NCI-H128 (cell line): Measurements from ENCODE around the gene CFAP299.
A peak's percentile ranks its signal among the peaks of the same experiment; 100 is the strongest.

Source experiments
- DNase-seq: peaks from one replicate; lab custom pipeline; 2025; ENCODE audit not compliant: unreplicated experiment; lab: John Stamatoyannopoulos, UW

The CFAP299 gene

DNA sequence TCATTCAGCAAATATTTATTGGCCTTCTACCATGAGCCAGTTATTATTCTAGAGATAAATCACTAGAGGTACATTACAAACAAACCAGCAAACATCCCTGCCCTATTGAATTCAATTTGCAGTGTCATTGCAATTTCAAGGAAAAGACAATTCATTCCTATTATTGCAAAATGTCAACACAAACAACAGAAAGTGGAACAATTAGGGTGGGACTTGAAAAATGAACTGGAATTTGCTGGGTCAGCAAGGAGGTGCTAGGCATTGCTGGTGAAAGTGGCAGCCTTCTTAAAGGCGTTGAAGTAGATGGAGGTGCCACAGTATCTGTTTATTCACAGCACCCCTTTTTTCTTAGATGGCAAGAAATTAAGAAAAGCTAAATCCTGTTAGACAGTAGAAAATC lies 470.9 kb downstream of the CFAP299 start:
- DNase-seq, result no peak

DNA sequence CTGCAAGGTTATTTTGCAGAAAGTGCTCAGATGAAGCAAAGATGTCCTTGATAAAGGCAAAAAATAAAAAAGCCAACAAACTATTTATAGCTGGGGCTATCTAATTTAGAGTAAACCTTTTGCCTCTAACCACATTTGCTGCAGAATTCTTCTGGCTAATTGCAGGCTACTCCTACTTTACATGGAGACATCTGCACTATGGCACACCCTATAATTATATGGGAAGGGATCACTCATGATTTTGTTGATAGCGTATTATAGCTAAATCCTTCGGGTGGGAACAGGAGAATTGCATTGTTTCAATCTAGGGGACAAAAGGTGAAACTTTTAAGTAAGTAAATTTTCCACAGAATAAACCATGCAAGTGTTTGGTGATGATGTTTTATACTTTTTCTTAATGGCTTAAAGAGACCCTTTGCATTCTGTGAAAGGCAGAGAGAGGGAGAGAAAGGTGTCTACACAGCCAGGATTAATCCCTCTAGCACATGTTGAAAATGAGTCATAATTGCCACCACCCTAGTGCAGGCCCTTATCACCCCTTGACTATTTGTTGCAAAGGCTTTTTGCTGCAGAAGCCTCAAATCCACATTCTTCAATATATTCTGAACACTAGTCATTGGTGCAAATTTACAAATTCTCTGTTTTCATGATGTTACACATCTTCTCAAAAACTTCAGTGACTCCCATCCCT lies 473.7 kb downstream of the CFAP299 start:
- DNase-seq, result no peak

DNA sequence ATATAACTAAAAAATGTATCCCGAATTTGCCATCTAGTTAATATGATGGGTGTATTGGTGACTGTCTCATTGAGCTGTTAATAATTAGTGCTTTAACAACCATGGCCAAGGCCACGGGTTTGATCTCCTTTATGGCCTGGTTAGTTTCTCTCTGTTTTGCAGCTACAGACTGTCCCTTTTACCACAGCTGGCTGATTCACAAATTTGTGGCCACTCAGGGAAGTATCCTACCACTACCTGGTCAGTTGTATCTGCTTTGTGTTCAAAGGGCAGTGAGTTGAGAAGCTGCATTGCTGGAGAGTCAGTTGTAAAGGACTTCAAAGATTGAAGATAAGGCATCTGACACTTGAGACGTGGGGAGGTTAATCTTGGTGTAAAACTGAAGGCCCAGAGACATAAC lies 475.9 kb downstream of the CFAP299 start:
- no peak for DNase-seq

DNA sequence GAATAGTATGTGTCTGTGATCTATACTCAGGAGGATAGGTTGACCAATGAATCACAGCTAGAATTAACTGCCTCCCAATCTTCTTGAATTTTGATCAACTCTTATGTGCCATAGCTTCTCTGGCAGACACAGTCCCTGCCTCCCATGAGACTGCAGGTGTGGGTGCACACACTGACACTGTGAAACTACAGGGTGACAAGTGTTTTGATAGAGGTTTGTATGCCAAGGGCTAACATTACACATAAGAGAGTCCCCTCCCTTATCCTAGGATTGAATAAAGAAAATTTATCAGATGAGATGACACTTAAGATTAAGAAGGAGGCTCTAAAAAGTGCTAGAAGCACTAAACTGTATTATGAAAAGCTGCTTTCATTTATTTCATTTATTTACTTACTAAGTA lies 476.6 kb downstream of the CFAP299 start:
- peak; percentile 57 for DNase-seq

DNA sequence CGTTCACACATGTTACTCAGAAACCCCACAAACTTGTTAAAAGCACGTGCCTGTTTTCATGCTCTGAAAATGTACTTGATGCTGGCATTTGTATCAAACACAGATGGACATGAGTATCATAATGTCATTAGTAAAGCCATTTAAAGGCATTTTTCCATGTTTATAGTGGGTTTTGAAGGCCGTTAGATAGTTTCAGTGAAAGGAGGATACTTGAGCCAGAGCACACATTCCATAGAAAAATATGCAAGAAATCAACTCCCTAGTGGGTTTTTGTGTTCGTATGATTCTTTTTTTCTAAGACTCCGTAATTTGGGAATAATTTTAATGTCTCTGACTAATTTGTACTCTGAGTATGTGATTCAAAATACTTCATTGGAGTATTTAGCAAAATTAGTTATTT lies 478.7 kb downstream of the CFAP299 start:
- DNase-seq, result no peak

DNA sequence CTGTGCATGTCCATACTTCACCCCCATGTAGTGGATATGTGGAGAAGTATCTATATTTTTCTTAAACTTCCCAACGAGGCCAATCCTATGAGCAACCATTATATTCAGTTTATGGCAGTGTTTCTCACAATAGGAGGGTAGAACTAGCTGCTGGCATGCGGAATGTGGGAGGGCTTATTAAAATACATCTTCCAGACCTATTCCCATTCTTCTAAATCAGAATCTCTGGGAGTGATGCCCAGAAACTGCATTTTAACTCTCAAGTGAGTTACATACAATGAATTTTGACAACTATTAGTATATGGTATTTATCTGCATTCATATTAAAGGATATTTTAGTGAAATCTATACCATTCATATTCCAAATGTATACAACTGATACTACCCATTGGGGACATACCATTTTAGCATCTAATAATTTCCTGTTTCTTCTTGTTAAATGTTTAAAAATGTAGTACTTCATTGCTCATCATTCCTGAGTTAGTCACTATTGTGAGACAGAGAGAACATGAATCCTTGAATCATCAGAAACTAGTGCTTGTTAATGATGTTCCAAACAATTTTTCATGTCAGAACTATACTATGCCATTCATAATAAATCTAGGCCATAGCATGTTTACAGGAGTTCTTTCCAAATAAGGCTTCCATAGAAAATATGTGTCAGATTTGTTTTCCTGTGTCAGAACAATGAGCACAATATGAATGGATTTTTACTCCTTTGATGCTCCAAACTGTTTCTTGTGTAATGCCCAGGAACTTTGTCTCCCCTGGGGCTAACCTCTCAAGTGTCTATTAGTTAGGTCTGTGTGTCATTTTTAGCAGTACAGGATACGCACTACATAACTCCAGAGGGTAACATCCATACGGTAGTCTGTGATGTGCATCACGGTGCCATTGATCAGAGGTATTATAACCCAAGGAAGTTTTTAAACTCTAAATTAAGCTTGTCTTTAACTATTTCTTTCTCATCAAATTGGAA lies 496.1 kb downstream of the CFAP299 start:
- DNase-seq, result no peak

DNA sequence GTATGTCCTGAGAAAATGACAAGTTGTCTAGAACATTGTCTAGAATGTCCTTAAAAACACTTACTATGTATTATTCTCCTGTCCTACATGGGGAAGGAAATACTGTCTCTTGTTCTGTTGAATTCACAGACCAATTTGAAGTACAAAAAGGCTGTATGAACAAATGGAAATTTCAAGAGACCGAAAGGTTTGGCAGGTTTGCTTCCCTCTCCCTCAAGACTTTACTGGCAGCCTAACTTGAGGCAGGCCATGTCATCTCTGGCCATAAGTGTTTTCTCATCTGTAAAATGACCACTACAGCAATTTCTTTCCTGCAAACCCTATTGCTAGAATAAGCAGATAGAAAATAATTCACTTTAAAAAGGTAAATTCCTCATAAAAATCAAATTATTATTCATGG lies 503.8 kb downstream of the CFAP299 start:
- DNase-seq, result no peak

DNA sequence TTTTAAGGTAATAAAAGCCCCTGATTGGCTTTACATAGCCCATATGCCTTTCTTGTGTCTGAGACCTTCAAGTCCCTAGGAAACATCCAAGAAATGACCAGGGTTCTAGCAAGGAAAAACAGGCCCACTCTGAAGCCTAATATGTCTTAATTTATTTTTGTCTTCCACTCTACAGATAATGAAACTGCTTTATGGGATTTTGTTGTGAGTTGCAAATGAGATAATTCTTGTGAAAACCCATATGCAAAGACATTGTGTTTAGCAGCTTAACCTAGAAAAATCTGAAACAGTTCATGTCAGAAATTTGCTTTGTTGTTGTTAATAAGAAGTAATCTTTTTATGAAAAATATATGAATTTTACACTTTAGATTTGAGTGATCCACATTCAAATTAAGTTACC lies 504.3 kb downstream of the CFAP299 start:
- DNase-seq, result no peak

DNA sequence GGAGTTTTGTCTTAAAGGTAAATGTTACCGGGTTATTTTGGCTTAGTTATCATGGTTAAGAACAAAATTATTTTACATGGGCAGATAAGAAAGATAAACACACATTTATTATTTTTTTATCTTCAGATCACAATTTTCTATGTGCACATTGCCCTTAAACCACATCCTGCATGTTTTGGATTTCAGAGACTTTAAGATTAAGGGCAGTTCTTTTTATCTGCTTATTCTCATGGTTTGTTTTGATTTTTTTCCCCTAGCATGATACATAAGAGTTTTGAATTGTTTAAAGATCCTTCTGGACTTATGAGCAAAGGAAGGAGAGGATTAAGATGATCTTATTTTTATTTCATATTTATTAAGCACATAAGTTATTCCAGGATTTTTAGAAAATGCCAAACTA lies 504.9 kb downstream of the CFAP299 start:
- no peak for DNase-seq

DNA sequence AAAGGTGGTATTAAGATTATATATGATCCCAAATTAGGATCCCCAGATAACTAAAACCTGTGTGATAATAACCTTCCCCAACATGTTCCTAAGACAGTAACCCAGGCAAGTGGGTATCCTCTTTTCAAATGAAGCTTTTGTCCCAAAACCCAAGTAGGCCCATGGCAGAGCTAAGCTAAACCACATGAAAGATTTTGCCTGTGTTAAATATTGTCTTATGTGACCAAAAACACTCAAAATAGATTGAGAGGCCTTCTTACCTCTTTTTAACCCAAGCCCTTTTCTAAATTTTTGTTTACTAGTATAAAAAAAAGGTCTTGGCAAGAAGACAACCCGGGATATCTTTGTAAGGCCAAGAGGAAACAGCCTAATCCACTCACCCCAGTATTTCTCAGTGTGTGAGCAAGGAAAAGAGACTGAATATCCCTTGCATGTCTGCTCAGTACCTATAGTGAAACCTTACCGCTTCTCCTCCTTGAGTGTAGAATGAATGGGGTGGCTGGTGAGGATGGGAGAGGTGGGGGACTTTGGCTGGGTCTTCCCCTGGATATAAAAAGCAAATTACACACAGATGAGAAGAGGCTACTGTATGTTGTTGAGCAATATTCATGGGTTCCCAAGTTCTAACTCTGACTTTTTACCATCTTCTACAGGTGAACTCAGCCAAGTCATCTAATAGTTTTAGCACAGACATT lies 506.2 kb downstream of the CFAP299 start:
- DNase-seq, result no peak

DNA sequence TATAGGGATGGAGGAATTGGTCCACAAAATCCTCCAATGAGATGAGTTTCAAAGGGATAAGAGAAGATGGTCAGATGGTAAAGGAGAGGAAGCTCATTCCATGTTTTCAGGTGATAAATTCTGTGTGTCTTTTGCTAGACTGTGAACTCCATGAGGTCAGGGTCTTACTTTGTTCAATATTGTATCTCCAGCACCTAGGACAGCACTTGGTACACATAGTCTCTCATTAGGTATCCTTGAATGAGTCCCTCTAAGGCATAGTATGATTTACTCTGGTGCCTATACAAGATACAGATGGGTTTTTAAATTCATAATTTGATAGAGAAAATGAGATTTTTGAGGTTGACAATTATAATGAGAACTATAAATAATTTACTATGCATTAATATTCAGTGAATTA lies 510.7 kb downstream of the CFAP299 start:
- DNase-seq, result no peak

DNA sequence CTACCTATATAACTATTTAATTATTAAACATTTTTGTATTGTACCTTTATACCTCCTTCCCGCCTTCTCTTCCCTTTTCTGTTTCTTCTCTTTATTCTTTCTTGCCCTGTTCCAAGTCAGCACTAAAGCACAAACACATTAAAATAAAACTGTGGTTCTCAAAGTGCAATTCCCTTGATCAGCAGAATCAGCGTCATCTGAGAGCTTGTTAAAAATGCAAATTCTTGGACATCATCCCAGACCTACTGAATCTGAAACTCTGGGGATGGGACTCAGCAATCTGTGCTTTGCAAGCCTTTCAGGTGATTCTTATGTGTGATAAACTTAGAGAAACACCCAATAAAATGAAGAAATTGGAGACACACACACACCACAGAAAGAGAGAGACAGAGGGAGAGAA lies 516.5 kb downstream of the CFAP299 start:
- DNase-seq, result no peak

DNA sequence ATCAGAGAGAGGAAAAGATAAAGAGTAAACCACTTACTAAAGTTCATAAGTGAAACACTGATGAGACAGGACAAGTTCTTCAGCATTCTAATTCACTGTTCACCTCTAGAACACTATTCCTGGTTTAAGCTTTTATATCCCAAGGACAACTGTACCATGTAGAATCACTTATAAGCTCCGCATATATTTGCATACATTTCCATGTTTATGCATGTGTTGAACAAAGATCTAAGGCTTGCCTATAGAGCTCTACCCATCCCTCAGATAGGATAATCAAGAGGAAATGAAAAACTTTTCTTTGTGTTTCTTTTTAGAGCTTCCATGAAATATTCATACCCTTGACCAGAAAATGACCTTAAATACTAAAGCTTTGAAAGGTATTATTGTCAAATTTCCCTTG lies 538.0 kb downstream of the CFAP299 start:
- no peak for DNase-seq

DNA sequence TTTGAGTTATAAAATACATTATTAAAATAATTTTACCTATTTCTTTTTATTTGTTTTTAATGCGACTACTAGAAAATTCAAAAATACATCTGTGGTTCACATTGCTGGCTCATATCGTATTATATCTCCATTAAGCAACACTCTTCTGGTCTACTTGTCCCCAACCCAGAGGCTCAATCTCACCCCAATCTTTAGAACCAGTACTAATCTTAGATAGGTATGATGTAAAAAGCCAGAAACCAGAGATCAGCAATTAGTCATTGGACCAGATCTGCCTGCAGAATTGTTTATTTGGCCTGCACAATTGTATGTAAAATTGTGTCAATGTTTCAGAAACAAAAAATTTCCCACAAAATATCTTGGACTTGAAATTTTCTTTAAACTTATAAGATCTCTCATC lies 539.4 kb downstream of the CFAP299 start:
- no peak for DNase-seq

DNA sequence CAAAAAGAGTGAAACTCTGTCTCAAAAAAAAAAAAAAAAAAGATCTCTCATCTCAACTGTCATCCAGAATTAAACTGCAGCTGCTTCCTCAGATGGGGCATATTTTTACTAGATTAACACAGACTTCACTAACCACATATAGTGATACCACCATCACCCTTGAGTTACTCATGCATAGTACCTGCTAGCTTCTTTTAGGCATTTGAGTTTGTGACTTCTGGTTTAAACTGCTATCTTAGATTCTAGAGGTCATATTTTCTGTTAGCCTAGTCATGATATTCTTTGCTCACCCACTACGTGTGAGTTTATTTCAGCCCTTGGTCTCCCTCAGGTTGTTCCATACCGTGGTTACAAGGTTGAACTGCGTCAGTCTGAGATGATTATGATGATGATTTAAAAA lies 540.1 kb downstream of the CFAP299 start:
- no peak for DNase-seq

DNA sequence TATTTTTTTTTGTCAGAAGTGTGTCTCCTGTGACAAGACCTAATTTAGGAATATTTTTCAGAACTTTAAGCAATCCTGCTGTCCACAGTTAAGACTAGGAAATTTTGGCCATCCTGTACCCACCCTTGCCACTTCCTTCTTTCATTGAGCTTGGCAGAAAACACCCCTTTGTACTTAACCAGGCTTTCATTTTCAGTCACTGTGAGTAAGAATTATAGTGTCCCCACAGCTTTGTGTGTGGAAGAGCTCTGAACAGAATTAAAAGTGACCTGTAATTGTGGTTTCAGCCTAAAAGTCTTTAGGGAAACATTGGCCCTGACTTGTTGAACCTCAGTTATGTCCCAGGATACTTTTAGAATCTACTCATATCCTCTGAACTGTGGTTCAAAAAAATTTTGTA lies 541.3 kb downstream of the CFAP299 start:
- DNase-seq, result no peak

DNA sequence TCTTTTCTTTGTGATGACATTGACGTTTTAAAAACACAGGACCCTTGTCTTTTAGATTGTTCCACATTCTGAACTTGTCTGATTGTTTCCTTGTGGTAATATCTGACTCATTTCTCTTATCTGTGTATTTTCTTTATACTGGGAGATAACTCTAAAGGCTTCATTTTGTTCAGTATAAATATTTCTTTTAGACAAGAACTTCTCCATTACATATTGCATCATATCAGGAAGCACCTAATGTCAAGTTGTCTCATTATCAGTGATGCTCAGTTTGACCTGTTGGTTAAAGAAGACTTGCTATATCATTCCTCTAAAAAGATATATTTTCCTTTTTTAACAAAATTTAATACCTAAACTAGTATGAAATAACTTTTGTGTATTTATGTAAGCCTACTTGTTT lies 542.7 kb downstream of the CFAP299 start:
- DNase-seq, result no peak

DNA sequence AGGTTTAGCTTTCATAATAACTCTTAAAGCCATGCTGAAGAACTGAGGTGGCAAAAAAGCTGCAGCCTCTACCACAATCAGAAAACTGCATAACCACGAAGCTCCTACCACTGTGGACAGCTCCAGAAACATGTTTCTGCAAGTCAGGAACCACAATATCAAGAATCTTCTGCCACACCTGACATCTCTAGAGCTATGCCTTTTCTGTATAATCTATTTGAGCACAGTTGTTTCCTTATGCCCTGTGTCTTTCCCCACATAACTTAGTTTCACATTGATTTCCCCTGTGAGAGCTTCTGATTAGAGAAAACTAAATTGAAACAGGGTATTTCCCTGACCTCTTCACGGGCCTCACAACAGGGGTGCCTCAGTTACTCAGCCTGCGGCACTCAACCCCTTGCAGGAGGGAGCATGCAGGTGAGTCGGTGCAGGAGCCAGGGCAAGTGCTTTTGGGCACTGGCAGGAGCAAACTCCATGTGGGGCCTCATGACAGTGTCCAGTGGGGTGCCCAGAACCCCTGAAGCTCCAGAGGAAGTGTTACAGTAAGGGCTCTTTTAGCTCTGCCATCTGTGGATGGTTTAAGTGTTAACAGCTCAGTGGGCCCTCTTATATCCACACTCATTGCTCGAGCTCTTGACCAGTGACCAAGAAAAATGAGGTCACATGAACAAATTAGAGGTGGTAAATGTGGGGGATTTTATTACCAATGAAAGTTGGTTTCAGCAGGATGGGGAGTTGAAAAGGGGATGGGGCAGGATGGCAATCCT lies 562.2 kb downstream of the CFAP299 start:
- no peak for DNase-seq

DNA sequence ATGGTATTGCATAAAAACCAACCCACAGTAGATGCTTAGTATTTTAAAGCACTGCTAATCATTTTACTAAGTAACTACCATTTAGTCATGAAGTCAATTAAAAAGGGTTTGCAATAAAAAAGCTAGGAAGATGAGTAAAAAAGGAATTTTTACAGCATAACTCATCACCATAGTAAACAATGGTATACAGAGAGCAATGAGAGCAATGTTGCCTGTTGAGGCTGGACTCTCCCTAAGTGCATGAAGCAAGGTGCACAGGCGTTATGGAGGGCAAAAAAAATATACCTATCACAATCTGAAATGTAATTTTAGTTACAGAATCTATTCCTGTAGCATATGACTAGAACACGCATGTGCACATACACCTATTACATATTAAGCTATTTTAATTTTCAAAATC lies 565.4 kb downstream of the CFAP299 start:
- no peak for DNase-seq

DNA sequence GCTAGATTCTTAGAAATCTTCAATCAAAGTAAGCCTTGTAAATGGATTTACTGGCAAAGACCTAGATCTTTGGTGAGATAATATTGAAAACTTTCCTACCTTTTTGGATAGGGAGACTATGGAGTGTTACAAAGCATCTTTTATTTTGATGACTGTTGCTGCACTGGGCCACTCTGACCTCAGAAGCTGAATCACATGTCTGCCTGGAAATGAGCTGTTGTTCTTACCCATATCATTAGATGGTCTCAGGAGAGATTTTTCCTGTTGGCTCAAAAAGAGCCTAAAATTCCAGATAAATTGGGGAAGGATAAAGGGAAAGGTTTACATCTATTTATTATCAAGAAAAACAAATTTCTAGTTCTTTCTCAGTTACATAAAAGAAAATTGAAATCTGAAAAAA lies 567.5 kb downstream of the CFAP299 start:
- DNase-seq, result no peak

DNA sequence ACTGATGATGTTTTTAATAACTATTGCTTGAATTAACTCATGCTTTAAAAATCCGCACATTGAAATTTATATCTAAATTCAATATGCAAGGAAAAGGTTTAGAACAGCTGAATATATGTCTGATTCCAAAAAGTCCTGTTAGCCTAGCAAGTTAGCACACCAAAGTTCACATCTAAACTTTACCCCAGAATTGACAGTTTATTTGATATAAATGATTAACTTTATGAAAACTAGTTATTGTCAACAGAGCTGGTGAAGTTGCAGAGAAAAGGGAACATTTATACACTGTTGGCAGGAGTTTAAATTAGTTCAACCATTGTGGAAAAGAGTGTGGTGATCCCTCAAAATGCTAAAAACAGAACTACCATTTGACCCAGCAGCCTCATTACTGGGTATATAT lies 574.4 kb downstream of the CFAP299 start:
- no peak for DNase-seq
